DMS 273 treated with DMSO at 0.1 percent for 48 hours (cell line): ENCODE data around the gene PTPRN2.

Source experiments
- DNase-seq: peaks from one replicate; lab custom pipeline; 2025; lab: John Stamatoyannopoulos, UW

PTPRN2 gene

GRCh38 chr7:157771689-157772088 is 815.9 kb downstream of the PTPRN2 start:
- DNase-seq: no peak

GRCh38 chr7:157770716-157771320 is 816.8 kb downstream of the PTPRN2 start:
- no peak for DNase-seq

GRCh38 chr7:157769526-157770215 is 818.0 kb downstream of the PTPRN2 start:
- no peak for DNase-seq

- no peak for DNase-seq
These were observed 818.5 kb downstream of the PTPRN2 start for GRCh38 chr7:157769086-157769485.

- no peak for DNase-seq
These were observed 819.4 kb downstream of the PTPRN2 start for GRCh38 chr7:157768198-157768597.

- no peak for DNase-seq
These were observed 820.0 kb downstream of the PTPRN2 start for GRCh38 chr7:157767506-157768197.

GRCh38 chr7:157766098-157766497 is 821.5 kb downstream of the PTPRN2 start:
- no peak for DNase-seq

GRCh38 chr7:157764946-157765537 is 822.6 kb downstream of the PTPRN2 start:
- no peak for DNase-seq

GRCh38 chr7:157764193-157764592 is 823.4 kb downstream of the PTPRN2 start:
- DNase-seq: no peak

GRCh38 chr7:157763279-157764000 is 824.2 kb downstream of the PTPRN2 start:
- no peak for DNase-seq

- DNase-seq: no peak
These were observed 824.8 kb downstream of the PTPRN2 start for GRCh38 chr7:157762824-157763223.

- no peak for DNase-seq
These were observed 827.5 kb downstream of the PTPRN2 start for GRCh38 chr7:157760004-157760730.

- DNase-seq: no peak
These were observed 828.3 kb downstream of the PTPRN2 start for GRCh38 chr7:157759246-157759805.

- DNase-seq: no peak
These were observed 829.0 kb downstream of the PTPRN2 start for GRCh38 chr7:157758468-157759245.

GRCh38 chr7:157757776-157758467 is 829.7 kb downstream of the PTPRN2 start:
- no peak for DNase-seq

- no peak for DNase-seq
These were observed 830.4 kb downstream of the PTPRN2 start for GRCh38 chr7:157757211-157757610.

GRCh38 chr7:157755741-157756140 is 831.9 kb downstream of the PTPRN2 start:
- no peak for DNase-seq

- no peak for DNase-seq
These were observed 833.2 kb downstream of the PTPRN2 start for GRCh38 chr7:157754416-157754790.

GRCh38 chr7:157753713-157754415 is 833.8 kb downstream of the PTPRN2 start:
- DNase-seq: no peak
